Type B pancreatic cell (in vitro differentiated cells): ENCODE measurements around the gene CEACAM1. TPM values are rescaled to one million over a fixed set of nuclear protein-coding genes. Genes with fewer than 3 reads are reported as not detected.

Experiments
- DNase-seq: peaks from one replicate; pipeline ENCODE4 v3.0.0; 2021; ENCODE audit warnings: mixed read lengths; ENCODE audit not compliant: unreplicated experiment; ENCODE audit errors: extremely low spot score
- H3K27ac Mint-ChIP-seq: 2 replicates; pipeline ENCODE4 v1.8.0; 2021; ENCODE audit warnings: mild to moderate bottlenecking, mixed read lengths
- H3K27me3 Mint-ChIP-seq: 2 replicates; pipeline ENCODE4 v1.8.0; 2021; ENCODE audit warnings: mixed read lengths
- H3K36me3 Mint-ChIP-seq: 2 replicates; pipeline ENCODE4 v1.8.0; 2021; ENCODE audit warnings: mixed read lengths
- H3K4me1 Mint-ChIP-seq: one replicate; pipeline ENCODE4 v1.8.0; 2021; ENCODE audit warnings: mixed read lengths; ENCODE audit not compliant: unreplicated experiment
- H3K4me3 Mint-ChIP-seq: 2 replicates; pipeline ENCODE4 v1.8.0; 2021; ENCODE audit warnings: mild to moderate bottlenecking, mixed read lengths
- H3K9me3 Mint-ChIP-seq: 2 replicates; pipeline ENCODE4 v1.8.0; 2021; ENCODE audit warnings: mixed read lengths
- CTCF ChIP-seq: fragments of 200-600 bp; sonication (generic); conservative IDR thresholded peaks from 2 replicates; pipeline ENCODE4 v1.5.0; 2021; ENCODE audit warnings: antibody characterized with exemption, mild to moderate bottlenecking
- total RNA-seq: library from RNA; stranded (reverse); gene quantifications from 2 replicates; pipeline ENCODE4 v1.2.1, GENCODE V29; 2021; ENCODE audit warnings: low replicate concordance

The CEACAM1 gene
- total RNA-seq, 1 donor from 2014 or later: 19.1 TPM

- no peak for DNase-seq
- Mint-ChIP-seq H3K36me3 (no peaks in the 10 kb centered on the region), H3K4me3 (no peak overlapping the region), H3K27me3 (no peaks in the 10 kb centered on the region), H3K27ac (no peak overlapping the region), H3K4me1 (no peaks in the 10 kb centered on the region), H3K9me3 (no peaks in the 10 kb centered on the region)
- TF ChIP-seq CTCF: no peak
These were observed 15.5 kb downstream of the CEACAM1 start for GRCh38 chr19:42512743-42513304.

GRCh38 chr19:42512130-42512636, 16.1 kb downstream of the CEACAM1 start:
- no peaks in the 10 kb centered on the region for H3K4me1 Mint-ChIP-seq
- no peak overlapping the region for H3K4me3 Mint-ChIP-seq
- no peaks in the 10 kb centered on the region for H3K27me3 Mint-ChIP-seq
- TF ChIP-seq CTCF: no peak
- no peak overlapping the region for H3K27ac Mint-ChIP-seq
- H3K9me3 Mint-ChIP-seq: no peaks in the 10 kb centered on the region
- peak; percentile 13 for DNase-seq
- H3K36me3 Mint-ChIP-seq: no peaks in the 10 kb centered on the region

GRCh38 chr19:42511340-42511739, 16.9 kb downstream of the CEACAM1 start:
- Mint-ChIP-seq H3K4me3 (no peak overlapping the region), H3K36me3 (no peaks in the 10 kb centered on the region), H3K4me1 (peaks cover 2% of the 10 kb centered on the region), H3K9me3 (no peaks in the 10 kb centered on the region), H3K27me3 (no peaks in the 10 kb centered on the region), H3K27ac (no peak overlapping the region)
- TF ChIP-seq CTCF: no peak
- DNase-seq: peak; percentile 39

- DNase-seq: peak; percentile 20
- Mint-ChIP-seq H3K9me3 (no peaks in the 10 kb centered on the region), H3K36me3 (no peaks in the 10 kb centered on the region), H3K27ac (no peak overlapping the region), H3K4me1 (peaks cover 9% of the 10 kb centered on the region), H3K27me3 (no peaks in the 10 kb centered on the region), H3K4me3 (no peak overlapping the region)
- no peak for TF ChIP-seq CTCF
These were observed 19.3 kb downstream of the CEACAM1 start for GRCh38 chr19:42508892-42509444.

GRCh38 chr19:42505066-42505465, 23.2 kb downstream of the CEACAM1 start:
- no peak for DNase-seq

More at GRCh38 chr19:42505066-42505465, 23.2 kb downstream of the CEACAM1 start:
- H3K36me3 Mint-ChIP-seq: no peaks in the 10 kb centered on the region
- no peak overlapping the region for H3K27ac Mint-ChIP-seq
- TF ChIP-seq CTCF: no peak
- H3K9me3 Mint-ChIP-seq: no peaks in the 10 kb centered on the region
- H3K27me3 Mint-ChIP-seq: no peaks in the 10 kb centered on the region
- H3K4me1 Mint-ChIP-seq: peaks cover 9% of the 10 kb centered on the region
- no peak overlapping the region for H3K4me3 Mint-ChIP-seq
